T-cell (primary cell): ENCODE measurements around the gene GTSE1. TPM values are rescaled to one million over a fixed set of nuclear protein-coding genes. Genes with fewer than 3 reads are reported as not detected.

Experiments used
- ATAC-seq, 4 experiments: fragments of 200-7000 bp in 3 of 4; fragments of 150-1000 bp in 1 of 4; cut with Tn5 transposase; replicated peaks in 1 of 4; 1 replicate in 3 of 4; 2 replicates in 1 of 4; pipeline ENCODE4 v1.10.0; 2021; ENCODE audit warnings: moderate library complexity in 3 of 4, mild to moderate bottlenecking in 2 of 4, moderate number of reproducible peaks in 1 of 4
- CTCF ChIA-PET, 2 donors: fragments of 300-600 bp; sonication (Branson Sonifier 250); formaldehyde crosslinking; loops; one replicate each; lab custom pipeline; 2022; ENCODE audit warnings: antibody characterized with exemption in 2 of 2; lab: Charles Lee
- POLR2A ChIA-PET, 2 donors: fragments of 300-600 bp; sonication (Branson Sonifier 250); formaldehyde crosslinking; loops; one replicate each; lab custom pipeline; 2022; ENCODE audit warnings: antibody characterized with exemption in 2 of 2; lab: Charles Lee
- DNase-seq, 35 experiments: peaks; one replicate each; pipeline versions ENCODE4 v3.0.0 to v3.0.0-alpha.2; 2013 to 2023
- H3K27ac ChIP-seq: one replicate; pipeline ENCODE4 v1.5.1; 2013; ENCODE audit warnings: low read length
- H3K27me3 ChIP-seq, 2 experiments: replicated peaks in 1 of 2; 1 replicate in 1 of 2; 2 replicates in 1 of 2; pipeline versions ENCODE4 v1.6.1 to v1.7.0; 2013; ENCODE audit warnings: low read length in 1 of 2, mixed read lengths in 1 of 2; ENCODE audit not compliant: control insufficient read depth in 2 of 2, insufficient read depth in 2 of 2; ENCODE audit errors: extremely low read depth in 1 of 2
- H3K36me3 ChIP-seq, 2 donors: 1 replicate in 1 of 2; 2 replicates in 1 of 2; pipeline versions ENCODE4 v1.6.1 to v1.7.0; 2013; ENCODE audit warnings: low read length in 1 of 2; ENCODE audit not compliant: control insufficient read depth in 2 of 2, insufficient read depth in 1 of 2; ENCODE audit errors: extremely low read depth in 1 of 2
- H3K4me1 ChIP-seq, 2 experiments: 1 replicate in 1 of 2; 2 replicates in 1 of 2; pipeline versions ENCODE4 v1.6.1 to v1.7.0; 2013; ENCODE audit warnings: low read length in 2 of 2, mixed read lengths in 1 of 2; ENCODE audit not compliant: insufficient read depth in 2 of 2, control insufficient read depth in 1 of 2; ENCODE audit errors: extremely low read depth in 1 of 2
- H3K4me3 ChIP-seq, 2 donors: 1 replicate in 1 of 2; 2 replicates in 1 of 2; pipeline versions ENCODE4 v1.5.1 to v1.7.0; 2013; ENCODE audit warnings: mild to moderate bottlenecking in 2 of 2, low read length in 1 of 2, moderate library complexity in 1 of 2; ENCODE audit not compliant: control insufficient read depth in 1 of 2; ENCODE audit errors: extremely low read depth in 1 of 2
- H3K9me3 ChIP-seq: 2 replicates; pipeline ENCODE4 v1.7.0; 2013
- H3K27ac Mint-ChIP-seq, 2 donors: one replicate each; pipeline ENCODE4 v1.8.0; 2020 to 2021; ENCODE audit warnings: mild to moderate bottlenecking in 2 of 2, mixed read lengths in 2 of 2
- H3K27me3 Mint-ChIP-seq, 2 donors: one replicate each; pipeline ENCODE4 v1.8.0; 2021 to 2022; ENCODE audit warnings: mixed read lengths in 2 of 2
- H3K36me3 Mint-ChIP-seq: one replicate; pipeline ENCODE4 v1.8.0; 2021; ENCODE audit warnings: mixed read lengths
- H3K4me1 Mint-ChIP-seq, 3 donors: one replicate each; pipeline ENCODE4 v1.8.0; 2020 to 2022; ENCODE audit warnings: mixed read lengths in 3 of 3, mild to moderate bottlenecking in 1 of 3
- H3K4me3 Mint-ChIP-seq, 3 donors: one replicate each; pipeline ENCODE4 v1.8.0; 2020 to 2022; ENCODE audit warnings: mild to moderate bottlenecking in 3 of 3, mixed read lengths in 3 of 3, moderate library complexity in 3 of 3
- H3K9me3 Mint-ChIP-seq, 3 donors: one replicate each; pipeline ENCODE4 v1.8.0; 2020 to 2022; ENCODE audit warnings: mixed read lengths in 3 of 3
- WGBS: methylation state at CpG from one replicate; pipeline ENCODE4 v1.1.5; 2013; ENCODE audit warnings: missing lambda C conversion rate; ENCODE audit not compliant: insufficient coverage; 5-methylcytosine and 5-hydroxymethylcytosine counted together
- total RNA-seq, 35 experiments: library from RNA in 6 of 35; stranded (reverse) in 6 of 35; fragments of 120-200 nt in 1 of 35; gene quantifications; one replicate each; pipeline versions ENCODE4 v1.2.1 to v1.2.4 and lab custom pipeline; 2013 to 2026

The GTSE1 gene
- total RNA-seq, 5 donors from 2014 or later (not counting 1 experiment from before 2014, with no cell fraction given), result 0.44 to 1.3 (median 0.61) TPM

DNA sequence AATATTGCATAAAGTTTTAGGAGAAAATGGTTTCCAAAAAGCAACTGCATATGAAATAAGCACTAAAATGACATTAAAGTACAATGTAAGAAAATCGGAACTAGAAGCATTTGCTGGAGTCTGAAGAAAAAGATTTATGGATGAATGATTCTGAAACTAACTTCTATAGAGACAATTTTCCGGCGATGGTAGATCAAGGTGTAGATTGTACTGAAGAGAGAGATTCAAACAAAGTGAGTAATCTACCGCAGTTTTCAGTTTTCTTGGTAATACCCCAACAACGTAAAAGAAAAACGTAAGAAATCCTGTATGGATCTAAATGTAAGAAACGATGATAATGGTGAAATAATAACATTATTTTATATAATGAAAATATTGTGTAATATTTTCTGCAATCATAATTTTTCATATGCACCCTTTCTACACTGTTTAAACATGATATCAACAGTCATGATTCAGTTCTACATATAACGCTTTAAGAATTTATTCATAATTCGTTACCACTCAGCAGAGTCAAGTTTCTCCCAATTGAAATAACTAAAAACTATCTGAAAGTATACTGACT lies 44.8 kb upstream of the GTSE1 start:
- H3K4me3 Mint-ChIP-seq, result peak overlapping the region; percentile 81 to 84 (median 83)
- POLR2A ChIA-PET, result no interaction called here
- Histone ChIP-seq H3K27me3 (no peaks in the 10 kb centered on the region), H3K27ac (no peak overlapping the region), H3K36me3 (peaks cover 0 to 3% of the 10 kb centered on the region in 2 donors), H3K4me3 (no peak overlapping the region), H3K4me1 (peaks cover 2 to 26% of the 10 kb centered on the region in 2 experiments), H3K9me3 (no peaks in the 10 kb centered on the region)
- peaks cover 25 to 27% (median 25%) of the 10 kb centered on the region in 3 donors for H3K4me1 Mint-ChIP-seq
- CTCF ChIA-PET, result interaction anchor here in 1 of 2 donors (0.6 kb wide), 1 partner anchor 45 kb away, joined by 3 read pairs; the partner anchor contains the start of gene GTSE1
- peak overlapping the region; percentile 86 to 87 for H3K27ac Mint-ChIP-seq
- no peaks in the 10 kb centered on the region for H3K9me3 Mint-ChIP-seq
- no peaks in the 10 kb centered on the region for H3K36me3 Mint-ChIP-seq
- ATAC-seq (no peak), DNase-seq (peak in 1 of 35 experiments; percentile 13)
- 80% methylated on average over 1 of the region's 9 CpGs for WGBS
- no peaks in the 10 kb centered on the region for H3K27me3 Mint-ChIP-seq

DNA sequence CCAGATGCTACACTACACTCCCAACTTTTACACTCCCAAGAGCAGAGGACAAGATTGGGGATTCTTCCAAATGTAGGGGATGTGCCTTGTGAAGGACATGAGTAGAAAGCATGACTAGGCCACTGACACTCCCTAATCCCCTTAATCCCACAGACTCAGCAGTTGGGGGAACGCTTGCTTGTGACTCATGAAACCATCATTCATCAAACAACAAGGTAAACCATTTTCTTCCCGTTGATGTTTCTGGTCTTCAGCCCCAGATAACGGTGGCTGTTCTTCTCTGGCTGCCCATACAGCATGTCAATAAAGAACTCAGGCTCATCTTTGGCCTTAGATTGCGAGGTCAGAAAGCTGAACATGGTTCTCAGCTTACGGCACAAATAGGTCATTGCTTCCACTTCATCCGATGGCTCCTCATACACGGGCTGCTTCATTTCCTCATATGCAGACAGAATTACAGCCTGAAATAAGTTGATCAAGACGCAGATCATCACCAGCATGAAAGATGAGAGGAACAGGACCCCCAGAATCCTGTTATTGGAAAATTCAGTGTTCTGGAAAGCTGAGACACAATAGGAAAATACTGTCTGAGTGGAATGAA lies 40.2 kb upstream of the GTSE1 start:
- Histone ChIP-seq H3K4me1 (no peaks in the 10 kb centered on the region), H3K36me3 (no peaks in the 10 kb centered on the region), H3K9me3 (peaks cover 4% of the 10 kb centered on the region), H3K27ac (no peak overlapping the region), H3K4me3 (no peak overlapping the region), H3K27me3 (peaks cover 0 to 9% of the 10 kb centered on the region in 2 experiments)
- Mint-ChIP-seq H3K4me3 (no peak overlapping the region), H3K4me1 (peaks cover 5 to 12% (median 9%) of the 10 kb centered on the region in 3 donors), H3K27me3 (peaks cover 26 to 29% of the 10 kb centered on the region in 2 donors), H3K36me3 (no peaks in the 10 kb centered on the region), H3K27ac (no peak overlapping the region), H3K9me3 (no peaks in the 10 kb centered on the region)
- CTCF ChIA-PET, result no interaction called here
- no peak for DNase-seq
- ATAC-seq, result no peak
- POLR2A ChIA-PET, result no interaction called here
- WGBS, result 87% methylated on average over 7 of the region's 8 CpGs

GRCh38 chr22:46259374-46259773 lies 37.3 kb upstream of the GTSE1 start:
- peaks cover 0 to 9% of the 10 kb centered on the region in 2 experiments for H3K4me1 ChIP-seq
- CTCF ChIA-PET, result no interaction called here
- DNase-seq (no peak), ATAC-seq (no peak)
- no peak overlapping the region for H3K4me3 ChIP-seq
- peaks cover 4% of the 10 kb centered on the region for H3K9me3 ChIP-seq
- Mint-ChIP-seq H3K4me3 (no peak overlapping the region), H3K27me3 (peaks cover 48 to 50% of the 10 kb centered on the region in 2 donors), H3K27ac (no peak overlapping the region), H3K36me3 (no peaks in the 10 kb centered on the region), H3K4me1 (peaks cover 0 to 10% (median 3%) of the 10 kb centered on the region in 3 donors), H3K9me3 (no peaks in the 10 kb centered on the region)
- H3K36me3 ChIP-seq, result no peaks in the 10 kb centered on the region
- no peak overlapping the region for H3K27ac ChIP-seq
- peaks cover 2 to 28% of the 10 kb centered on the region in 2 experiments for H3K27me3 ChIP-seq
- POLR2A ChIA-PET, result no interaction called here
- 20% methylated on average over 1 of the region's 12 CpGs for WGBS

DNA sequence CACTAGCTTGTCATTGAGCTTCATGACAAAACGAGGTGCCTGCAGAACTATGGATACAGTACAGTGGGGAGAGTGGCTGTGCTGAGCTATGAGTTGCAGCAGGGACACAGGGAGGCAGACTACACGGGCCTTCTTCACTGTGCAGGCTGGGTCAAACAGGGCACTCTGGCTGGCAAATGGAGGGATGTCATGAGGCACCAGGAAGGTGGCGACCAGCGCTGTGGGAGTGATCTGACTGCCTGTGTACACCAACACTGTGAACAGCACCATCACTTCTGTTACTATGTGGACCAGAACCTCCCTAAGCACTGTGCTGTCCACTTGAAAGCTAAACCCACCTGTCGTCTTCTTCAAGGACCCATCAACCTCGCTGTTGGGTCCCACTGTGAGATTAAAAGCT lies 36.6 kb upstream of the GTSE1 start:
- 81% methylated on average over 6 of the region's 6 CpGs for WGBS
- ChIA-PET POLR2A (no interaction called here), CTCF (no interaction called here)

GRCh38 chr22:46262449-46263215 lies 34.0 kb upstream of the GTSE1 start:
- Mint-ChIP-seq H3K9me3 (no peaks in the 10 kb centered on the region), H3K27me3 (peaks cover 56 to 60% of the 10 kb centered on the region in 2 donors), H3K27ac (no peak overlapping the region), H3K36me3 (no peaks in the 10 kb centered on the region), H3K4me1 (peaks cover 5 to 15% (median 9%) of the 10 kb centered on the region in 3 donors), H3K4me3 (peak overlapping the region; percentile 6 to 38 (median 17))
- 17% methylated on average over 109 of the region's 109 CpGs for WGBS
- ChIA-PET CTCF (no interaction called here), POLR2A (no interaction called here)
- H3K36me3 ChIP-seq, result no peaks in the 10 kb centered on the region
- peaks cover 0 to 14% of the 10 kb centered on the region in 2 experiments for H3K4me1 ChIP-seq
- H3K27me3 ChIP-seq, result peaks cover 2 to 42% of the 10 kb centered on the region in 2 experiments
- peaks cover 4% of the 10 kb centered on the region for H3K9me3 ChIP-seq
- no peak overlapping the region for H3K4me3 ChIP-seq
- H3K27ac ChIP-seq, result no peak overlapping the region
- peak in 22 of 35 experiments; percentile 9 to 58 (median 28) for DNase-seq
- peak in 3 of 4 experiments; percentile 30 to 35 (median 32) for ATAC-seq

More for the DNA sequence above, 36.6 kb upstream of the GTSE1 start:
- H3K27ac ChIP-seq, result no peak overlapping the region
- H3K36me3 ChIP-seq, result no peaks in the 10 kb centered on the region
- H3K4me3 ChIP-seq, result no peak overlapping the region
- no peaks in the 10 kb centered on the region for H3K9me3 Mint-ChIP-seq
- H3K9me3 ChIP-seq, result peaks cover 4% of the 10 kb centered on the region
- ATAC-seq (no peak), DNase-seq (no peak)
- H3K4me1 ChIP-seq, result peaks cover 0 to 9% of the 10 kb centered on the region in 2 experiments
- peaks cover 52% of the 10 kb centered on the region in 2 donors for H3K27me3 Mint-ChIP-seq
- no peaks in the 10 kb centered on the region for H3K36me3 Mint-ChIP-seq
- no peak overlapping the region for H3K4me3 Mint-ChIP-seq
- no peak overlapping the region for H3K27ac Mint-ChIP-seq
- peaks cover 0 to 9% (median 3%) of the 10 kb centered on the region in 3 donors for H3K4me1 Mint-ChIP-seq
- H3K27me3 ChIP-seq, result peaks cover 2 to 34% of the 10 kb centered on the region in 2 experiments

DNA sequence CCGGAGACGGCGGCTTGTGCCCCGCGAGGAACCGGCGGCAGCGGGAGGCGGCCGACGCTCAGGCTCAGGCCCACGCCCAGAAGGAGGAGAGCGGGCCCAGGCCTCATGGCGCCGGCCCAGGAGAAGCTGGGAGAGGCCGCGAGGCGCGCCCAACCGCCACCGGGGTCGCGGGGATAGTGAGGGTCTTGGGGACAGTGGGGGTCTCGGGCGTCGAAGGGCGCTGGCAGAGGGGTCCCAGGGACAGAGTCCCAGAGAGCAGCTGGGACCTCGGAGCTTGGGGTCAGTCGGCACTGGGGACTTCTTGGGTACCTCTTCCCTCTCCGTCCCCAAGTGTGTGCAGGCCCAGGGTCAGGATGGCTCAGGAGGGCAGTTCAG lies 33.5 kb upstream of the GTSE1 start, which contains the start of gene PKDREJ:
Gene PKDREJ, minus strand, starts transcription at position 128 of the 375 bp plus-strand sequence. Its CDS starts 21 bp downstream, at position 107.
- DNase-seq, result no peak
- Histone ChIP-seq H3K9me3 (peaks cover 4% of the 10 kb centered on the region), H3K4me3 (no peak within 1 kb of the TSS), H3K27me3 (peaks cover 2 to 42% of the 10 kb centered on the region in 2 experiments), H3K27ac (no peak within 1 kb of the TSS), H3K36me3 (no peaks in the 10 kb centered on the region), H3K4me1 (peaks cover 0 to 16% of the 10 kb centered on the region in 2 experiments)
- POLR2A ChIA-PET, result no interaction called here
- Mint-ChIP-seq H3K27me3 (peaks cover 56 to 60% of the 10 kb centered on the region in 2 donors), H3K36me3 (no peaks in the 10 kb centered on the region), H3K9me3 (no peaks in the 10 kb centered on the region), H3K27ac (no peak within 1 kb of the TSS), H3K4me3 (peak within 1 kb of the TSS; percentile 17 to 52 (median 43)), H3K4me1 (peaks cover 7 to 17% (median 10%) of the 10 kb centered on the region in 3 donors)
- no peak for ATAC-seq
- WGBS, result 56% methylated on average over 29 of the region's 30 CpGs
- CTCF ChIA-PET, result no interaction called here
